Neural crest cell (in vitro differentiated cells): Measurements from ENCODE around the gene CNOT4. TPM values are rescaled to one million over a fixed set of nuclear protein-coding genes. Genes with fewer than 3 reads are reported as not detected.
"Not testable (repeated sequence)": the region's sequence is repeated elsewhere in the genome, so short reads cannot be mapped to it uniquely, and the experiment has no call there.

Experiments
- DNase-seq: peaks from one replicate; pipeline ENCODE4 v3.0.0; 2021; ENCODE audit warnings: low read depth, mixed read lengths, low spot score
- H3K27ac Mint-ChIP-seq: one replicate; pipeline ENCODE4 v1.8.0; 2021; ENCODE audit warnings: mild to moderate bottlenecking, mixed read lengths; ENCODE audit not compliant: unreplicated experiment
- H3K27me3 Mint-ChIP-seq: 2 replicates; pipeline ENCODE4 v1.8.0; 2021; ENCODE audit warnings: low read depth, mild to moderate bottlenecking, mixed read lengths
- H3K36me3 Mint-ChIP-seq: 2 replicates; pipeline ENCODE4 v1.8.0; 2021; ENCODE audit warnings: low read depth, mild to moderate bottlenecking, mixed read lengths
- H3K4me1 Mint-ChIP-seq: 2 replicates; pipeline ENCODE4 v1.8.0; 2021; ENCODE audit warnings: mixed read lengths
- H3K4me3 Mint-ChIP-seq: one replicate; pipeline ENCODE4 v1.8.0; 2021; ENCODE audit warnings: mild to moderate bottlenecking, mixed read lengths
- H3K9me3 Mint-ChIP-seq: 2 replicates; pipeline ENCODE4 v1.8.0; 2021; ENCODE audit warnings: mixed read lengths
- total RNA-seq: library from RNA; stranded (reverse); gene quantifications from 2 replicates; pipeline ENCODE4 v1.2.1, GENCODE V29; 2021
- TF ChIP-seq, protein P1 (sequence below): fragments of 200-600 bp; sonication (generic); conservative IDR thresholded peaks from 2 replicates; pipeline ENCODE4 v1.5.0; 2021; ENCODE audit warnings: antibody characterized with exemption, mild to moderate bottlenecking

CNOT4 gene
- total RNA-seq, 1 donor from 2014 or later = 31.1 TPM

DNA sequence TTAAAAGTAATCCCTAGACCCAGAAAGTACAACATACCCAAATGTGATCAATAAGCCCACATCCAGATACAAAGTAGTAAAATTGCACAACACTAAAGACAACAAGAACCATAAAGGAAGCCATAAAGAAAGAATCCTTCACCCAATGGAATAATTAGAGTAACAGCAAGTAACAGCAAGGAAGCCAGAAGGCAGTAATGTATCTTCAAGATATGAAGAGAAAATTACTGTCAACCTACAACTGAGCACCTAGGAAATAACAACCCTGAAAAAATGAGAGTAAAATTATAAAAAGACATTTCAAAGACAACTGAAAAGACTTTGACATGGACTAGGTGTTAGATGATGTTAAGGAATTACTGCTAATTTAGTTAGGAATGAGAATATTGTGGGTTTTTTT lies 60.5 kb downstream of the CNOT4 start:
- no peaks in the 10 kb centered on the region for H3K36me3 Mint-ChIP-seq
- H3K4me3 Mint-ChIP-seq = no peak overlapping the region
- TF ChIP-seq, protein P1, sequence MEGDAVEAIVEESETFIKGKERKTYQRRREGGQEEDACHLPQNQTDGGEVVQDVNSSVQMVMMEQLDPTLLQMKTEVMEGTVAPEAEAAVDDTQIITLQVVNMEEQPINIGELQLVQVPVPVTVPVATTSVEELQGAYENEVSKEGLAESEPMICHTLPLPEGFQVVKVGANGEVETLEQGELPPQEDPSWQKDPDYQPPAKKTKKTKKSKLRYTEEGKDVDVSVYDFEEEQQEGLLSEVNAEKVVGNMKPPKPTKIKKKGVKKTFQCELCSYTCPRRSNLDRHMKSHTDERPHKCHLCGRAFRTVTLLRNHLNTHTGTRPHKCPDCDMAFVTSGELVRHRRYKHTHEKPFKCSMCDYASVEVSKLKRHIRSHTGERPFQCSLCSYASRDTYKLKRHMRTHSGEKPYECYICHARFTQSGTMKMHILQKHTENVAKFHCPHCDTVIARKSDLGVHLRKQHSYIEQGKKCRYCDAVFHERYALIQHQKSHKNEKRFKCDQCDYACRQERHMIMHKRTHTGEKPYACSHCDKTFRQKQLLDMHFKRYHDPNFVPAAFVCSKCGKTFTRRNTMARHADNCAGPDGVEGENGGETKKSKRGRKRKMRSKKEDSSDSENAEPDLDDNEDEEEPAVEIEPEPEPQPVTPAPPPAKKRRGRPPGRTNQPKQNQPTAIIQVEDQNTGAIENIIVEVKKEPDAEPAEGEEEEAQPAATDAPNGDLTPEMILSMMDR = no peak
- peaks cover 6% of the 10 kb centered on the region for H3K4me1 Mint-ChIP-seq
- no peaks in the 10 kb centered on the region for H3K9me3 Mint-ChIP-seq
- no peak overlapping the region for H3K27ac Mint-ChIP-seq
- DNase-seq = no peak
- no peaks in the 10 kb centered on the region for H3K27me3 Mint-ChIP-seq

DNA sequence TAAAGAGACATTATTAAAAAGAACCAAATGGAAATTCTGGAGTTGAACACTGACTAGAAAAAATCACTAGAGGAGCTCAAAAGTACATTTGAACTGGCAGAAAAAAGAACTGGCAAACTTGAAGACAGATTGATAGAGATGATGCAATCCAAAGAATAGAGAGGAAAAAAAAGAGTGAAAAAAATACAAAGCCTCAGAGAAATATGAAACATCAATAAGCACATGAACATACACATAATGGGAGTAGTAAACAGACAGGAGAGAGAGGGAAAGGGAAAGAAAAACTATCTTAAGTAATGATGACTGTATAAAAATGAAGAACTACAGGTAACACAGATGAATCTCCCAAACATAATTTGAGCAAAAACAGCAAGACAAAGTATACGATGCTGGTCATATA lies 61.1 kb downstream of the CNOT4 start:
- no peak overlapping the region for H3K27ac Mint-ChIP-seq

DNA sequence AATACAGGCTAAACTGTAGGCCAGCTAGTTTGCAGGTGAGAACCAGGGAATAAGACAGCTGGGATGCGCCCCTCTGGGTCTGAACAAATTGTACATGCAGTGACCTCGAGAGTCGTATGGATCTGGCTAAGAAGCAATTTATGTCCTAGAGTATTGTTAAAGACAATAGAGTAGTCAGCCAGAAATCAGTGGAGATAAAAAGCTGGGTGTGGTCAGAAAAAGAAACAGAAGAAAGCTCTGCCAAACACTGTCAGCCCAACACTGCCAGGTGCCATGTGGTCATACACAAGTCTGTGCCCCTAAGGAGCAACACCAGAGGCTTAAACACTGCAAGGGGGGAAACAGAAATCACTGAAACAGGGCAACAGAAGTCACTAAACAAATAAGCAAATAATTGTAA lies 62.2 kb downstream of the CNOT4 start:
- H3K36me3 Mint-ChIP-seq = no peaks in the 10 kb centered on the region
- no peaks in the 10 kb centered on the region for H3K9me3 Mint-ChIP-seq
- peak overlapping the region; percentile 72 for H3K27ac Mint-ChIP-seq
- no peak for DNase-seq
- H3K27me3 Mint-ChIP-seq = no peaks in the 10 kb centered on the region
- peaks cover 6% of the 10 kb centered on the region for H3K4me1 Mint-ChIP-seq
- TF ChIP-seq, protein P1 = no peak
- H3K4me3 Mint-ChIP-seq = no peak overlapping the region

More for the DNA sequence above, 61.1 kb downstream of the CNOT4 start:
- H3K4me1 Mint-ChIP-seq = peaks cover 6% of the 10 kb centered on the region
- DNase-seq = no peak
- TF ChIP-seq, protein P1 = no peak
- no peak overlapping the region for H3K4me3 Mint-ChIP-seq
- H3K9me3 Mint-ChIP-seq = no peaks in the 10 kb centered on the region
- no peaks in the 10 kb centered on the region for H3K36me3 Mint-ChIP-seq
- no peaks in the 10 kb centered on the region for H3K27me3 Mint-ChIP-seq

DNA sequence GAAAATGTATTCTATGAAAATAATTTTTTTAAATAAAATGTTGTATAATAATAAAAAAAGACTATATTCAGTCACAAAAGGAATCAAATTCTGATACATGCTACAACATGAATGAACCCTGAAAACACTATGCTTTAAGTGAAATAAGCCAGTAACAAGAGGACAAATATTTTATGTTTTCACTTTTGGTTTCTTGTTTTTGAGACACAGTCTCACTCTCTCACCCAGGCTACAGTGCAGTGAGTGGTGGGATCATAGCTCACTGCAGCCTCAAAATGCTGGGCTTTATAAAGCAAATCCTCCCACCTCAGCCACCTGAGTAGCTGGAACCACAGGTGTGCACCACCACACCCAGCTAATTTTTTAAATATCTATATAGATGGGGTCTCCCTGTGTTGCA lies 64.2 kb downstream of the CNOT4 start:
- H3K27ac Mint-ChIP-seq = no peak overlapping the region
- TF ChIP-seq, protein P1 = no peak
- no peak for DNase-seq
- H3K9me3 Mint-ChIP-seq = no peaks in the 10 kb centered on the region
- H3K4me1 Mint-ChIP-seq = peaks cover 6% of the 10 kb centered on the region
- no peak overlapping the region for H3K4me3 Mint-ChIP-seq
- H3K36me3 Mint-ChIP-seq = no peaks in the 10 kb centered on the region
- H3K27me3 Mint-ChIP-seq = no peaks in the 10 kb centered on the region

DNA sequence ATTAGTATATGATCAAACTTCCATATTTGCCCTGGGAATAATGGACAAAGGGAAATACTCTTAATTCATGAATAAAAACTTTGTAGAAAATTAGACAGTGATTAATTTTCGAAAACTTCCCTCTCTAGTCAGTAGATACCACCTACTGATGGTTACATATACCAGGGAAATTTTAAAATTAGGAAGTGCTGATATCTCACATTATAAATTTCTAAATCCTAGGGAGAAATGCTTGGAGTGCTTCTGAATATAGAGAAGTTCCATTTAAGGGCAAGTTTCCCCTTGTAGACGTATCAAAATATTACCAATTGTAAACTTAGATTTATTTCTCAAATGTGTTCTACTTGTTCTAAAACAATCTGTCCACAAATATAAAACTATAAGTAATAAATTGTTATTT lies 64.6 kb downstream of the CNOT4 start:
- H3K4me3 Mint-ChIP-seq, DNase-seq, H3K27ac Mint-ChIP-seq, H3K36me3 Mint-ChIP-seq, H3K9me3 Mint-ChIP-seq, H3K27me3 Mint-ChIP-seq, H3K4me1 Mint-ChIP-seq: not testable (repeated sequence)

DNA sequence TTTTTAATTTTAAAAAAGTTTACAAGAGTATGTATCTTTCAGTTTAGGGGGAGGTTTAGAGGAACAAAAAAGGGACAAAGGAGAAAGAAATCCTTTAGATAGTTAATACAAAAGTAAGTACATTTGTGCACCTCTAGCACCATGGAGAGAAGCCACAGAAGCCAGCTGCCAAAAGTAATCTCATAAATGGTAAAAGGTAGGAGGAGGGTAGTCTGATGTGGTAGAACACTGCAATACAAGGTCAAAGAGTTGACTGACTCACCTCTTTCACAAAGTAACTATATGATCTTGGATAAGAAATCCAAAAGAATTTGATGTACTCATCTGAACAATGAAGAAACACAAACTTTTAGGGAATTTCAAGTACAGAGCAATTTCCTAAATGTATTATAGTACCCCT lies 68.1 kb downstream of the CNOT4 start:
- no peaks in the 10 kb centered on the region for H3K27me3 Mint-ChIP-seq
- no peaks in the 10 kb centered on the region for H3K4me1 Mint-ChIP-seq
- H3K4me3 Mint-ChIP-seq = no peak overlapping the region
- H3K27ac Mint-ChIP-seq = peak overlapping the region; percentile 37
- H3K9me3 Mint-ChIP-seq = no peaks in the 10 kb centered on the region
- peaks cover 6% of the 10 kb centered on the region for H3K36me3 Mint-ChIP-seq
- DNase-seq = no peak
- TF ChIP-seq, protein P1 = no peak
